ENCODE data around the gene YOD1.

- TF ChIP-seq CTCF (IDR thresholded peaks at IDR 0.05) (no peak), POLR2A (IDR thresholded peaks at IDR 0.05) (no peak)
Measured at GRCh38 chr1:207085887-207086286, 34.9 kb upstream of the YOD1 start.

Measured in thyroid gland (tissue), 4 donors.